A673 (cell line): ENCODE data around the gene MACROH2A2. TPM values are rescaled to one million over a fixed set of nuclear protein-coding genes. Genes with fewer than 3 reads are reported as not detected.

Source experiments
- BruUV-seq: library from RNA; stranded (reverse); fragments of 400-500 nt; replicated peaks from 2 replicates; lab custom pipeline; 2021; lab: Mats Ljungman, UMichigan
- CTCF ChIA-PET: fragments of 300-600 bp; sonication (Branson Sonifier 250); formaldehyde crosslinking; loops from one replicate; lab custom pipeline; 2022; ENCODE audit warnings: antibody characterized with exemption; lab: Charles Lee
- POLR2A ChIA-PET: fragments of 300-600 bp; sonication (Branson Sonifier 250); formaldehyde crosslinking; loops from one replicate; lab custom pipeline; 2022; ENCODE audit warnings: antibody characterized with exemption; ENCODE audit not compliant: low non-redundant PET; lab: Charles Lee
- DNase-seq: peaks from one replicate; pipeline ENCODE4 v3.0.0-alpha.2; 2015; ENCODE audit warnings: low spot score
- H3K27ac ChIP-seq: fragments of 200-600 bp; sonication (generic); 2 replicates; pipeline ENCODE4 v1.5.1; 2016; ENCODE audit warnings: mixed run types, low read depth, mild to moderate bottlenecking, mixed read lengths, antibody characterized with exemption, low read length; ENCODE audit not compliant: poor library complexity, severe bottlenecking
- H3K27me3 ChIP-seq: fragments of 200-600 bp; sonication (generic); replicated peaks from 2 replicates; pipeline ENCODE4 v1.6.1; 2017; ENCODE audit warnings: mixed run types, low read depth, mild to moderate bottlenecking, mixed read lengths, antibody characterized with exemption, low read length; ENCODE audit not compliant: insufficient read depth, poor library complexity
- H3K36me3 ChIP-seq: fragments of 200-600 bp; sonication (generic); 2 replicates; pipeline ENCODE4 v1.6.1; 2016; ENCODE audit warnings: mixed run types, mild to moderate bottlenecking, mixed read lengths, antibody characterized with exemption, low read length; ENCODE audit not compliant: insufficient read depth, poor library complexity, severe bottlenecking
- H3K4me1 ChIP-seq: fragments of 200-600 bp; sonication (generic); 2 replicates; pipeline ENCODE4 v1.6.1; 2017; ENCODE audit warnings: mixed run types, mild to moderate bottlenecking, mixed read lengths, antibody characterized with exemption, low read length; ENCODE audit not compliant: insufficient read depth, poor library complexity, severe bottlenecking
- H3K4me3 ChIP-seq: fragments of 200-600 bp; sonication (generic); 2 replicates; pipeline ENCODE4 v1.5.1; 2016; ENCODE audit warnings: low read depth, mixed run types, mild to moderate bottlenecking, mixed read lengths, low read length; ENCODE audit not compliant: poor library complexity, severe bottlenecking
- H3K9me3 ChIP-seq: fragments of 200-600 bp; sonication (generic); 2 replicates; pipeline ENCODE4 v1.6.1; 2016; ENCODE audit warnings: mixed run types, low read depth, mild to moderate bottlenecking, mixed read lengths, antibody characterized with exemption, low read length; ENCODE audit not compliant: poor library complexity, severe bottlenecking
- CTCF ChIP-seq: fragments of 300-800, 200-600 bp; sonication (generic); conservative IDR thresholded peaks from 2 replicates; pipeline ENCODE4 v1.5.1; 2017; ENCODE audit warnings: low read depth, mild to moderate bottlenecking, antibody characterized with exemption, low read length, moderate library complexity, mixed read lengths
- EZH2 ChIP-seq: fragments of 200-600 bp; sonication (generic); IDR thresholded peaks from 2 replicates; pipeline ENCODE4 v1.6.1; 2017; ENCODE audit warnings: borderline replicate concordance, low read depth, mild to moderate bottlenecking, mixed read lengths, antibody characterized with exemption, low read length; ENCODE audit not compliant: poor library complexity, severe bottlenecking
- intact Hi-C: fragments of 100-400 bp; cut with micrococcal nuclease; formaldehyde crosslinking; loops from one replicate; pipeline ENCODE4 v1.10.0; 2022; ENCODE audit not compliant: unreplicated experiment
- total RNA-seq: library from RNA; stranded (reverse); gene quantifications from 2 replicates; pipeline ENCODE4 v1.2.3, GENCODE V29; 2021

MACROH2A2 gene
- total RNA-seq, 1 experiment from 2014 or later: 301 TPM

GRCh38 chr10:70094250-70094649 lies 41.6 kb downstream of the MACROH2A2 start:
- POLR2A ChIA-PET: no interaction called here
- Histone ChIP-seq H3K4me1 (no peaks in the 10 kb centered on the region), H3K9me3 (no peaks in the 10 kb centered on the region), H3K4me3 (no peak overlapping the region), H3K36me3 (peaks cover 97% of the 10 kb centered on the region), H3K27me3 (no peaks in the 10 kb centered on the region), H3K27ac (no peak overlapping the region)
- BruUV-seq: no TSS peak
- TF ChIP-seq CTCF (no peak), EZH2 (no peak)
- CTCF ChIA-PET: no interaction called here
- intact Hi-C loops: no loop called here
- DNase-seq: no peak

- BruUV-seq: no TSS peak
- no peak for TF ChIP-seq EZH2
- no peak for TF ChIP-seq CTCF
- no peak overlapping the region for H3K27ac ChIP-seq
- ChIA-PET CTCF (interaction anchor here (0.7 kb wide), 1 partner anchor 20 kb away, joined by 3 read pairs; no protein-coding TSS in a partner anchor), POLR2A (interaction anchor here (1.1 kb wide), 1 partner anchor 50 kb away, joined by 3 read pairs; the partner anchor contains the start of gene TYSND1)
- H3K9me3 ChIP-seq: no peaks in the 10 kb centered on the region
- no peaks in the 10 kb centered on the region for H3K27me3 ChIP-seq
- intact Hi-C loops: no loop called here
- H3K36me3 ChIP-seq: peaks cover 97% of the 10 kb centered on the region
- DNase-seq: no peak
- no peaks in the 10 kb centered on the region for H3K4me1 ChIP-seq
- no peak overlapping the region for H3K4me3 ChIP-seq
Measured at GRCh38 chr10:70096016-70096704, 43.5 kb downstream of the MACROH2A2 start.

GRCh38 chr10:70096705-70097420 lies 44.2 kb downstream of the MACROH2A2 start:
- Histone ChIP-seq H3K27ac (no peak overlapping the region), H3K4me3 (no peak overlapping the region), H3K9me3 (no peaks in the 10 kb centered on the region), H3K4me1 (no peaks in the 10 kb centered on the region), H3K27me3 (no peaks in the 10 kb centered on the region), H3K36me3 (peaks cover 97% of the 10 kb centered on the region)
- POLR2A ChIA-PET: interaction anchor here (1.1 kb wide), 1 partner anchor 50 kb away, joined by 3 read pairs; the partner anchor contains the start of gene TYSND1
- TF ChIP-seq CTCF (no peak), EZH2 (no peak)
- intact Hi-C loops: no loop called here
- no TSS peak for BruUV-seq
- no peak for DNase-seq
- CTCF ChIA-PET: no interaction called here
